Pons (tissue), 1 donor: ENCODE measurements around the gene RXRB.

Experiments
- DNase-seq: peaks from one replicate; pipeline ENCODE4 v3.0.0-alpha.2; 2016; ENCODE audit warnings: low spot score

RXRB gene

GRCh38 chr6:33176906-33177305 lies 23.6 kb downstream of the RXRB start:
- no peak for DNase-seq

DNA sequence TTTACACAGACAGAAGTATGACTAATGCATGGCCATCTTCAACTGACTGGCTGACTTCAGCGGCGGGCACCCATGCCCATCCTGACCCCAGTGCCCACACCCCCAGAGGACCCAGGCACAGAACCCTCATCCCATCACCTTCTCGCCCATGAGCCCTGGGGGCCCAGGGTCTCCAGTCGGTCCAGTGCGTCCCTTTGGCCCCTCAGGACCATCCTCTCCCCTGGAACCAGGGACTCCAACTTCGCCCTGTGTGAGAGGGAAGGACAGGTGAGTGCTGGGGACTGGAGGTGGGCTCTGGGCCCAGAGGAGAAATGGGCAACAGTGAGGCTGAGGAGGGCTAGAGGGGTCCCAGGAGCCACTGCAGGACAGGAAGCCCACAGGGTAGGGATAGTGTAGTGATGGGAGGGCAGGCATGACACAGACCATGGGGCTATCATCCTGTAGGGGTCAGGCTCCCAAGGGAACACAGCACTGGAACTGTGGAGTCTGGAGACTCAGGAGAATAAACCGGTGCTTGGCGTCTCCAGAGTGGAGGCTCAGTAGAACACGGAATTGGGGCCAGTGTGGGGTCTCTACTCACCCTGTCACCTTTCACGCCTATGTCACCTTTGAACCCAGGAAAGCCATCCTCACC lies 24.9 kb downstream of the RXRB start:
- DNase-seq = no peak

GRCh38 chr6:33174784-33175183 lies 25.7 kb downstream of the RXRB start:
- DNase-seq = no peak

GRCh38 chr6:33173535-33174180 lies 26.8 kb downstream of the RXRB start:
- no peak for DNase-seq

GRCh38 chr6:33172688-33173534 lies 27.6 kb downstream of the RXRB start:
- DNase-seq = no peak

DNA sequence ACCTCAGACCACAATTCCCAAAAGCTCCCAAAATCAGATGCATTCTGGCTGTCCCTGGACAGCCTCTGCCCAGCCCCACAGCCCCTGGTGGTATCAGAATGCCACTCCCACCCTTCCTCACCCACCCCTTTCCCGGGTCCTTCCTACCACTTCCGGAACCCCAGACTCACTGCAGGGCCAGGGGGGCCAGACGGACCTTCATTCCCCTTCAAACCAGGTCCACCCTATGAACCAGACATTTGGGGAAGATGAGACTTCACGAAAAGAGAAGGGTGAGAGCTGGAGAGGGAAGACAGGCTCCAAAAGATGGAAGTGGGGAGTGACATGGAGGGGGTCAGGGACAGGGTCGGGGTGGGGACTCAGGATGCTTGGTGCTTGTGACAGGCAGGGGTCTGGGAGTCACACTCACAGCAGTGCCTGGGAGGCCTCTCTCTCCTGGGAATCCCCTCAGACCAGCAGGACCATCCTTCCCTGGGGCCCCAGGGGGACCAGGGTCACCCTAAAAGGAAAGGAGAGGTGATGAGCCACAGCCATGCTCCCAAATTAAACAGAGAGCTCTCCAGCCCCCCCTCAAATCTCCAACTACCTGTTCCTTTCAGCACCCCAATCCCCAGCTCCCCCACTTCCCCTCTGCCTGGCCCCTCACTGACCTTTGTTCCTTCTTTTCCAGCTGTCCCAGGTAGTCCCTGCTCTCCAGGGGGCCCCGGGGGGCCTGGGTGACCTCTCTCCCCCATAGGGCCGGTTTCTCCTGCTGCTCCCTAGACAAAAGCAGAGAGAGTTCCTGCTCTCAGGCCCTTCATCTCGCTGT lies 28.4 kb downstream of the RXRB start:
- no peak for DNase-seq

DNA sequence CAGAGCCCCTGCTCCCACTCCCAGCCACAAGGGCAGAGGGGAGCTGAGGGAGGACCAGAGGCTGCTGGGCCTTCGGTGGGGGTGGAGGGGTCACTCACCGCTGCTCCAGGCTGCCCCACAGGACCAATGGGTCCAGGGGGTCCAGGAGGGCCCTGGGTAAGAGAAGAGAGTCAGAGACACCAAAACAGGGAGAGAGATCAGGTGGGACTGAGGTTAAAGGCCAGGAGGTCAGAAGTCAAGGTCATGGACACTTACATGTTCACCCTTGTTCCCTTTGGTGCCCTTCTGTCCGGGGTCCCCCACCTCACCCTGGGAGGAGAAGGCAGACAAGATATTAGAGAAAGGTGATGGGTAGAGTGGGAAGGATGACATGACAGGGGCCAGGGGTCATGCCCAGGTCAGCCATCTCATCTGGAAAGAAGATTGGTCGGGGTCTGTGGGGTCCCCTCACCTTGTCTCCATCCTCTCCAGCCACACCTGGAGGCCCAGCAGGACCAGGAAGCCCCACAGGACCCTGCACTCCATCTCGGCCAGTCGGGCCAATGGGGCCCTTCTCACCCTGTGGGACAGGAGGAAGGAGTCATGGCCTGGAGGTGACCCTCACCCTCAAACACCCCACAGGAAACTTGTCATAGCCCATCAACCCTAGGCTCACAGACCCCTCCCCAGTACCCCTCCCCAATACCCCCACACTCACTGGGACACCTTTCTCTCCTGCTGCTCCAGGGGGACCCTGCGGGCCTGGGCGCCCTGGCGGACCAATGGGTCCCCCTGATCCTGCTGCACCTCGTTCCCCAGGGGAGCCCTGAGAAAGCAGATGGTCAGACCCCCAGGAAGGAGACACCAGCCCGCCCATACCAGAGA lies 29.2 kb downstream of the RXRB start:
- no peak for DNase-seq

DNA sequence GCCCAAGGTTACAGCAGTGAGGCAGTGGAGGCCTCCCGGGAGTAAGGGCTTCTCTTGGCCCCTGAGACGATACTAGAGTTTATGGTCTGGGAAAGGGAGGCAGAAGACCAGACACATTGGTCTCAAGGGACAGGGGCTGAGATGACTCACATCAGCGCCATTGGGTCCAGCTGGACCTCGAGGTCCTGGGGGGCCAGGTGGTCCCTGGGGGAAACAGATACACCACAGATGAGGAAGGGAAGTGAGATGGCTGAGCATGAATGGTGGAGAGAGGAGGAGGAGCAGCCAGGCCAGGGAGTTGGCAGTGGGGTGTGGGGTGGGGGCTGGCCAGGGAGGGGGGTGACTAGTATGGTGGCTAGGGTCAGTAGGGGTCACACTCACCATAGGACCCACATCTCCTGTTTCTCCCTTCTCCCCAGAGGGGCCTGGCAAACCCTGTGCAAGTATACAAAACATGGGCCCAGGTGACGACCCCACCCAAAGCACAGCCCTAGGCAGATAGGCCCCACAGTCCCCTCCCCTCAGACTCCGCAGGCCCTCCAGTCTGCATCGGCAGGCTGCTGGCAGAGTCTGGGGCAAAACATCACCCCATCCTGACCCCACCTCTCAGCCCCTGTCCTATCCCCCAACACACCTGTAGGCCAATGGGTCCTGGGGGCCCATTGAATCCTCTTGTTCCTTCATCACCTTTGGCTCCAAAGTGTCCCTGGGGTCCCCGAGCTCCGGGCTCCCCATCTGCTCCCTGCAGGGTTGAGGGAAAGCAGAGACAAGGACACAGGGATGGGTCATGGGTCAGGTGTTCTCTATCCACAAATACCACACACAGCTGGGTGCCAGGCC lies 30.1 kb downstream of the RXRB start:
- no peak for DNase-seq

GRCh38 chr6:33169291-33170175 lies 30.9 kb downstream of the RXRB start:
- DNase-seq = no peak

DNA sequence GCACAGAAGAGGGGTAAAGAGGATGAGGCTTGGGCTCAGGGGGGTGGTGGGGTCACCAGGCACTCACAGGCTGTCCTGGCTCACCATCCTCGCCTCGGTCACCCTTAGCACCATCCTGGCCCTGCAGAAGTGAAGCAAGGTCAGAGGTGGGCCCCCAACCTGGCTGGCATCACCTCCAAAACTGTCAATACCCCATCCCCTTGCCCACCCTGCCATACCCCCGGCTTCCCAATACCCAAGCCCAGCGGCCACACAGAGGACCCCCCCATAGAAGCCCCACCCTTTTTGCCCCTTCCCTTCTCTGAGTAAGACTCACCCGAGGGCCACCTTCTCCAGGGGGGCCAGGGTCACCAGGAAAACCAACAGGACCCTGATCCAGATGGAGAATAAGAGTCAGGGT lies 31.8 kb downstream of the RXRB start:
- no peak for DNase-seq

DNA sequence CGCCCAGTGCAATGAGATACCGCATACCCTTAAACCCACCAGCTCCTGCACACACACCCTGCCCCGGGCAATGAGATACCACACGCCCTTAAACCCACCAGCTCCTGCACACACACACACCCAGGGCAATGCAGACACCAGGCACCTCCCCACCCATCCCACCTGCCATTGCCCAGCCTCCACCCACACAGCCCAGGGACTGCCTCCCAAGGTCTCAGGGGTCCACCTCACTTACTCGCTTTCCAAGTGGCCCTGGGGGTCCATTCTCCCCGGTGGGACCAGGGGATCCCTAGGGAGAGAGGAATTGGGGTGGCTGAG lies 32.2 kb downstream of the RXRB start:
- no peak for DNase-seq

GRCh38 chr6:33167374-33168283 lies 32.8 kb downstream of the RXRB start:
- no peak for DNase-seq

DNA sequence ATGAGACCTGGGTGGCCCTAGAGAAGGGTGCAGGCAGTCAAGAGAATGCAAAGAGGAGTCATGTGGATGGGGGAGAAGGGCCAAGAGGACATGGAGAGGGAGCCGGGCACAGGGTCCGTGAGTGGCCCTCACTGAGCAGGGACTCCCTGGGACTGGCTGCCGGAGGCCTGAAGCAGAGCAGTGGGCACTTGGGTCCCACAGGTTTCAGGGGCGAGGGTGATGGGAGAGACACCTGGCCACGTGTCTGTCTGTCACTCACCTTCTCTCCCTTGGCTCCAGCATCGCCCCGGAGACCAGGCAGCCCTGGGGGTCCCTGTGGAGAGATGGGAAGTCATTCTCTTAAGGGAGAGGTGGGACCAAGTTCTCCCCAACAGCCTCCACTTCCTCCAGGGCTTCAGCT lies 33.7 kb downstream of the RXRB start:
- DNase-seq = no peak

DNA sequence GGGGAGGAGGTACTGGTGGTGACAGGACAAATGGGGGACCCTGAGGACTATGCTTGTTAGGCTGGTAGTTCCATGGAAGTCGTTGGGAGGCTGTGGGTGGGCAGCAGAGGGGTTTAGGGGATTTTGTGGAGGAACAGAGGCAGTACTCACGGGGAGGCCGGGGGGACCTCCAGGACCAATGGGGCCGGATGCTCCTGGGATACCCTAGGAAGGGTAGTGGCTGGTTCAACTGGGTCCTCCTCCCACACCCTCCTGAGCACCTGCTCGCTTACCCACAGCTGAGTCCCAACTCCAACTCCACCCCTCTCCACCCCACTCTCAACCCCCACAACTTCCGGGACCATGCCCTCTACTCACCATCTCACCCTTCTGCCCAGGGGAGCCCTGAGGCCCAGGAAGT lies 34.1 kb downstream of the RXRB start:
- no peak for DNase-seq

GRCh38 chr6:33165581-33166258 lies 34.7 kb downstream of the RXRB start:
- no peak for DNase-seq

- no peak for DNase-seq
Measured at GRCh38 chr6:33164665-33165373, 35.6 kb downstream of the RXRB start.

DNA sequence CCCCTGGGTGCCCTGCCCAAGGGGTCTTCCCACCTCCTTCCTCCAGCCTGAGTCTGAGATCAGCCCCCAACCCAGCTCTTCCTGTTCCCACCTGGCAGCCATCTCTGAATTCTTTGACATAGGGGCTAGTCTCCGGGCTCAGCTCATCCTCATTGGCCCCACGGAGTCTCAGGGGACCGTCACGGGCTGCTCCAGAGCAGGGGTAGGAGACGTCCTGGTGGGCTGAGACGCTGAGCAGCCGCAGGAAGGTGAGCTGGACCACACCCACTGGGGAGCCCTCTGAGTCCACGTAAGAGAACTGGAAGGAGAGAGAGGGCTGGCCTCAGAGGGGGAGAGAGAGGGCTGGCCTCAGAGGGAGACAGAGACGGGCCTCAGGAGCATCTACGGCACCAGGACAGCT lies 36.3 kb downstream of the RXRB start:
- no peak for DNase-seq
